ENCODE measurements around the gene GHR.

The GHR gene

GRCh38 chr5:42515504-42515903, 92.3 kb downstream of the GHR start:
- no peak for DNase-seq (ENCODE audit: low read depth in 4 of 4, low spot score in 1 of 4)

- DNase-seq (ENCODE audit: low read depth in 4 of 4, low spot score in 1 of 4), result no peak
Measured at GRCh38 chr5:42516282-42517042, 93.2 kb downstream of the GHR start.

- DNase-seq (ENCODE audit: low read depth in 4 of 4, low spot score in 1 of 4), result no peak
Measured at GRCh38 chr5:42517164-42517563, 93.9 kb downstream of the GHR start.

DNA sequence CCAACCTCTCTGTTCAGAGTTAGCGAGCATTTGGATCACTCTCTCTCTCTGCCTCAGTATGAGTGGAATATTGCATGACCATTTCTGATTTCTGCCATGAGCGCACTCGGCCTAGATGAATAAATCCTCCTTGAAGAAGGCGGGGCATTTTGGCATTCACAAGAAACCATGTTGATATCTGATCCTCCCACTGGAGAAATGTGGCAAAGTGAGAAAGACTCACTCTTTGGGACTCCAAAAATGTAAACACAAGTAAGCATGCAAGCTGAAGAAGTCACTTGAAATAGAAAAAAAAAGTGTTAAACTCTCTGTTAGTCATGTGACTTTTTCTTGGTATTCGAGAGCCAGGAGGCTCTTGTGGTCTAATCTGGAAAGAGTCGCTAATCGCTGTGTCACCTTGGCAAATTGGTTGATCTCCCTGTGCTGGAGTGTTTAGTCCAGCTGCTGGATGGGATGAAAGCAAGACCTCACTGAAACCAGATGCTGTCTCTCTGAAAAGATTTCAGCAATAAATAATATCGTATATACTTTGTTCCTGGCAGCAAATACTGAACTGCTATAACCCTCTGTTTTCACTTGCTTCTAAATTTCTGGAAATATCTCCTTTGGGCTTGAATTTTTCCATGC, 95.5 kb downstream of the GHR start:
- DNase-seq (ENCODE audit: low read depth in 4 of 4, low spot score in 1 of 4), result no peak

DNA sequence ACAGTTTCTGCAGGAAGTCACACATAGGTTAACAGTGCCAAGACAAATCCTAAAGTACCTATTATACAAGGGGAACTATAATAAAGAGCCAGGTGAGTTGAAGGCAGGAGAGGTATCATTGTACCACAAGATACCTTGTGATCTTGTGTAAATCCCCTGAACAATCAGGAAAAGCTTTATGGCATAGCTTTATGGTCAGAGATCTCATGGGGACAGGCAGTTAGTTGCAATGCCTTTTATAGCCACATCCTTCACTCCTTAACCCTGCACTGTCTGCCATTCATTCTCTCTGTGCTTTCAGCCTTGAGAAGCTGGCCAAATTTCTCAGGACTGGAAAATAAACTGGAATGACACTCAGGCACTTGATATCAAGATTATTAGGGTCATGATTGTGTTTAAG, 97.0 kb downstream of the GHR start:
- DNase-seq (ENCODE audit: low read depth in 4 of 4, low spot score in 1 of 4), result no peak

DNA sequence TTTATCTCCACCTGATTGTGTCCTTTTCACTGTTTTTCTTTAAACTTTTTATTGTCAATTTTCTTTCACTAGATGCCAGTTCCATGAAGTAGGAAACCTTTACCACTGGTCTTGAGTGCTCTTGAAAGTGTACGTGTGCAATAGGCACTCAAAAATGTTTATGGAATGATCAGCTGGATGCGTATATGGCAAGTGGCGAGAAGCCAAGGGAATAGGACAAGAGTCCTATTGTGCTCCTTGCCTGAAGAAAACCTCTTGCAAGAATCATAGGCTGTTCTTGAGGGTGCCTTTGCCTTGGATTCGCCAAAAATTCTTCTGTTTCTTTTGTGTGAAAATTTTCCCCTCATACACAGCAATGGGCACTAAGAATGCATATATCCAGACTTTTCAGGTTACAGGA, 97.7 kb downstream of the GHR start:
- no peak for DNase-seq (ENCODE audit: low read depth in 4 of 4, low spot score in 1 of 4)

- no peak for DNase-seq (ENCODE audit: low read depth in 4 of 4, low spot score in 1 of 4)
Measured at GRCh38 chr5:42521406-42521805, 98.2 kb downstream of the GHR start.

DNA sequence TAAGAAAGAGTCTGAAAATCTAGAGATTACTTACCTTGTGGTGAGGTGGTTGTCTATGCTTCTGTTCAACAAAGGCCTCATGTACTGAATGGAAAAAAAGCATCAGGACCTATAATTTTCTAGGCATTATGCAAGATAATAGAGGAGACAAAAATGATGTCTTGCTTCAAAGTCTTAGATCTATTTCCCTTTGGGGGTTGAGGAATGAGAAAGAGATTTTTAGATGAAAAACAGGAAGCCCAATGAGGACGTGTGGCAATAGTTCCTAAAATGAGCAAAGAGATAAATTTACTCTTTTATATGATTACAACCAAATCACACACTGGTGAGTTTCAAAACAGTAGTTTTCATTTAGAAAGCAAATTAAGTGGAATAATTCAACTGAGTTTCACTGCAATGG, 99.5 kb downstream of the GHR start:
- DNase-seq (ENCODE audit: low read depth in 4 of 4, low spot score in 1 of 4), result no peak

- DNase-seq (ENCODE audit: low read depth in 4 of 4, low spot score in 1 of 4), result no peak
Measured at GRCh38 chr5:42526179-42526578, 102.9 kb downstream of the GHR start.

- DNase-seq (ENCODE audit: low read depth in 4 of 4, low spot score in 1 of 4), result no peak
Measured at GRCh38 chr5:42531611-42532010, 108.4 kb downstream of the GHR start.

GRCh38 chr5:42542106-42542505, 118.9 kb downstream of the GHR start:
- DNase-seq (ENCODE audit: low read depth in 4 of 4, low spot score in 1 of 4), result no peak

DNA sequence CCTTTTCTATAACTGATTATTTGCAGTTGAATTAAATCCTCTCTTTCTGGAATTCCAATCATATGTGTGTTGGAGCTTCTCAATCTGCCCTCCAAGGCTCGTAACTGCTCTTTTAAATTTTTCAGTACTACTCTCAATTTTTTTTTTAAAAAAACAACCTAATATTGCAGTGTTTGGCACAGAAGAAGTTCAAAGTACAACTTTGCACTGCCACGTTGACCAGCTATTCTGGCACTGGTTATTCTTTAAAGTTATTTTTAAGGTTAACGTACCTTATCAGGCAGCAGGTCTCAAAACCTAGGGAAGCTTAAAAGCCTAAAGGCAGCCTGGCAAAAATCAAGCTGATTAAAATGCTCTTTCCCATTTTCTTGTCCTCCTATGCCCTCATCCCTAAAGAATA, 120.5 kb downstream of the GHR start:
- DNase-seq (ENCODE audit: low read depth in 4 of 4, low spot score in 1 of 4), result no peak

- no peak for DNase-seq (ENCODE audit: low read depth in 4 of 4, low spot score in 1 of 4)
Measured at GRCh38 chr5:42545038-42545437, 121.8 kb downstream of the GHR start.

- DNase-seq (ENCODE audit: low read depth in 4 of 4, low spot score in 1 of 4), result no peak
Measured at GRCh38 chr5:42547141-42547540, 123.9 kb downstream of the GHR start.

- no peak for DNase-seq (ENCODE audit: low read depth in 4 of 4, low spot score in 1 of 4)
Measured at GRCh38 chr5:42547894-42548293, 124.7 kb downstream of the GHR start.

DNA sequence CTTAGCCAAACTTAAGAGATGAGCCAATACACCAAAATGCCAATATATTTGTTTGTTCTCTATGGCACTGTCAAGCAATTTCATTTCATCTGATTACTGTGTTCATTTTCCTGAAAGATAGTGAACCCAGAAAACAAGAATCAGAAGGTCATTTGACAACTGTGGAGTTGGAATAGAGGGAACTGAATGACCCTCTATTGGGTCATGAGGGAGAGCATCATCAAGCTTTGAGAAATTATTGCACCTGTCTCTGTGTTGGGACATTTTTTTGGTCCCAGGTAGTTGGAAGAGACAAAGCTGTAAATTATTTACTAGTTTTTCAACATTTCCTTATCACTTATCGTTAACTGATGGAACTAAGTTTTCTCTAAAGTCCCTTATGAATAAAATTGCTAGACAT, 129.4 kb downstream of the GHR start:
- no peak for DNase-seq (ENCODE audit: low read depth in 4 of 4, low spot score in 1 of 4)

- no peak for DNase-seq (ENCODE audit: low read depth in 4 of 4, low spot score in 1 of 4)
Measured at GRCh38 chr5:42553461-42553860, 130.2 kb downstream of the GHR start.

DNA sequence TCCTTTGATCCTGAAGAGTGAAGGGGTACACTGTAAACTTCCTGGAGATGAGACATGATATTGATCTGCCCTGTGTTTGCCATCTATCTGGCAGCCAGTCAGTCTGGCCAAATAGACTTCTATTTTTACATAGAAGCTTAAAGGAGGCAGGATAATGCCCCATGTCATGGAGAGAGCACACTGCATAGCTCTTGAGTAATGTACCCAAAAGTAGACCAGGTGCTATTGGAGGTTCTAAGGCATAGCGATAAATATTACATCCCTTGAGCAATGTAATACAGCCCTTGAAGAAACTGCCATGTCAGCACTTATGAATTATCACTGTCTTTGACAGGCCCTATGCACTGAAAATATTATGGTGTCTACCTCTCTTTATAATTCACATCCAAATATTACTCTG, 131.8 kb downstream of the GHR start:
- DNase-seq (ENCODE audit: low read depth in 4 of 4, low spot score in 1 of 4), result no peak

DNA sequence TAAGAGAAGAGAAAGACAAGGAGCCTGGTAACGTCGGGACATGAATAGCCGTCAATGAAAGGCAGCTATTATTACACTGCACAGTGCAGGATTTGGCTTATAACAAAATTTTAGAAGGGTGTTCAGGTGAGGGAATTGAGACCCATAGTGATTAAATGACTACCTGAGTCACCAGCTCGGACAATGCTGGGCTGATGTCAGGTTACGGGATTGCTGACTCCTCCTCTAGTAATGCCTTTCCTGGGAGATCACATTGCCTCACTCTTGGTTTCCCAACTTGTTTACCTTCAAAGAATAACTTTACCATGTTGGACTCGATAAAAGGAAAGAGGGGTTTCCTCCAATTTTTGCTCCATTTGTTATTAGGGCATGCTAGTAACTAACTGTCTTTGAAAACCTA, 132.6 kb downstream of the GHR start:
- no peak for DNase-seq (ENCODE audit: low read depth in 4 of 4, low spot score in 1 of 4)

- no peak for DNase-seq (ENCODE audit: low read depth in 4 of 4, low spot score in 1 of 4)
Measured at GRCh38 chr5:42557689-42558088, 134.4 kb downstream of the GHR start.

DNA sequence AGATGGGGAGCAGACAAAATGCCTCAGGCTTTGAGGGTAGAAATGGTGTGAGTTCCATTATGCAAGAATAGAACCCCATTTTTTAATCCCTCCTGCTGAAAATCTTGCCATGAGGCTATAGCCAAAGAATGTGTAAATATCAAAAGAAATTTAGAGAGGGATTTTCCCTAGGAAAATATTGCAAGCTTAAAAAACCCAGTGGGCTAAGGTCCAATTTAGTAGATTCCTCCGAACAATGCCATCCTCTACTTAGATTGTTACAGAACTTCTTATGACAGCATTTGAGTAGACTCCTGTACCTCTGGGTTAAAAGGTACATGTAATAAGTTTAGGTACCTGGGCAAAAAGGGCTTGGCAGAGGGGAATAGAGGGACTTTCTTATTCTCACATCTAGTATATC, 138.4 kb downstream of the GHR start:
- DNase-seq (ENCODE audit: low read depth in 4 of 4, low spot score in 1 of 4), result no peak

GRCh38 chr5:42564689-42565356, 141.6 kb downstream of the GHR start:
- DNase-seq (ENCODE audit: low read depth in 4 of 4, low spot score in 1 of 4), result no peak
